Measurements from ENCODE around the gene SLC26A5.

The SLC26A5 gene

DNA sequence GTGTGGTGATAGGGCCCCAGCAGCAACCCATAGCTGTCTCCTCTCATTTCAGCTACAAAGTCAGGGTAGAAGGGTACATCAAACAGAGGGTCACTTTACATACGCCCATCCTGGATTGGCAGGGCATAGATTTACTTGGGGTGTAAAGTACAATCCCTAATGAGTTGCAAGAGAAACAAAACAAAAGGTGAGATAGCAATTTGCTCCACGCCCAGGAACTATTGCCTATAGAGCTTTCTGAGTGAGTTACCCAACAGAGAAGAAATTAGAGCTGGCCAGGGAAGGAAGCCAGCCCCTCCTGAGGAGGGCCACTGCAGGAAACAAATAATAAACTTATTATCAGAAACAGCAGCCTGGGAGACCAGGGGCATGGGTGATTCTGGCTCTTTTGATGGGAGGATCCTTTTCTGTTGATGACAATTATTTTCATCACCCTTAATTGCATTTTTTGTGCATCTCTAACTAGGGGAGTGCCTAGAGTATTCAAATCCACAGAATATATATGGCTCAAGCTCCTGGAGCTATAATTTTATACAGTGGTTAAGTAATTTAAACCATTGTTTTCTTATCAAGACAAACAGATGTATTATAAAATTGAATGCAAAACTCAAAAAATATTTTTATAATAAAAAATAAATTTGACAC is 47.4 kb downstream of the SLC26A5 start:
- no peak for DNase-seq

DNA sequence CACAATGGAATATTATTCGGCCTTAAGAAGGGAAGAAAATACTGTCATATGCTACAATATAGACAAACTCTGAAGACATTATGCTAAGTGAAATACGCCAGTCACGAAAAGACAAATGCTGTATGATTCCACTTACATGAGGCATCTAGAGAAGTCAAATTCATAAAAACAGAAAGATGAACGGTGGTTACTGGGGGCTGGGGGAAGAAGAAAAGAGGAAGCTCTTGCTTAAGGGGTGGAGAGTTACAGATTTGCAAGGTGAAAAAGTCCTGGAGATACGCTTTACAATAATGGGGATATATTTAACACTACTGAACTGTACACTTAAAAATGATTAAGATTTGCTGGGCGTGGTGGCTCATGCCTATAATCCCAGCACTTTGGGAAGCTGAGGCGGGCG is 49.5 kb downstream of the SLC26A5 start:
- DNase-seq: no peak

DNA sequence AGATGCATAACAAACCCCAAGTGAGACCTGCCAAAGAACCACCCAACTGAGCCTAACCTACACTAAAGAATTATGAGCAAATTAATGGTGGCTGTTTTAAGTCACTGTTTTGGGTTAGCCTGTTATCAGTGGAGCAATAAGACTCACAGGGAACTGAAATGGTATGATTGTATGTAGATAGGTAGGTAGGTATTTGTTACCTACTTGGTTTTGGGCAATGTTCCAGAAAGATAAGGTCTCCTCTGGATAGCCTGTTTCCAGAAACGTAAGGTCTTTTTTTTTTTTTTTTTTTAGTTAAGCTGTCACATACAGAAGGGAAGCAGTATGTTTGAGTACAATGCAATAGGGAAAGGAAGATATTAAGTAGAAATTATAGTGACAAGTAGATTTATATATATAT is 50.9 kb downstream of the SLC26A5 start:
- DNase-seq: no peak

DNA sequence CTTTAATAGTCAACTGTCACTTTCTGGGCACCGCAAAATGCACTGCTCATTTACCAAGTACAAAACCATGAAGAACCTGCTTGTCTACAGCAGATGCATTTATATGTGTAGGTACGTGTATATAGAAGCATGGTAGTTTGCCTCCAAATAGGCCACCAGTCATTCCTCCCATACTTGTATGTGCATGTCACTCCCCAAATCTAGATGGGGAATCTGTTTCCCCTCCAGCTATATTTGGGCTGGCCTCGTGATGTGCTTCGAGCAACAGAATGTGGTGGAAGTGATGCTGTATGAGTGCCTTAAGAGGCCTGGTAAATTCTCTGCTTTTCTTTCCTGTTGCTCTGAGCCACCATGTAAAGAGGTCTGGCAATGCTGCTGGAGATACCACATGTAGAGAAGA is 51.4 kb downstream of the SLC26A5 start:
- no peak for DNase-seq

DNA sequence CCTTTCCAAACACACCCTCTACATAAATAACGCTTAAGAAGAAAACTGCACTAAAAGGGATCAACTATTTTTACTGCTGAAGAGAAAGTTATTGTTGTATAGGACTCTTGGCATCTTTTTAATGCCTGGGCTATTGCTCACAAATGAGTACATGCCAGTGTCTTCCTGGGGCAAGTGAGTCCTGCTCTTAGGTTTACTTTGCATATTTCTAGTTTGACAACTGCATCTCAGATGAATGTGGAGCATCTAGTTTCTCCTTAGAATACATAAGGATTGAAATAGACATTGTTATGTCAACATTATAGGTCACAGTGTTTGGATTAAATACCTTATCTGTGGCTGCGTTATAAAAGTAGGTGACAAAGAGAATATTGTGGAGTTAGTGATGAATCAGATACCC is 54.0 kb downstream of the SLC26A5 start:
- DNase-seq: no peak

DNA sequence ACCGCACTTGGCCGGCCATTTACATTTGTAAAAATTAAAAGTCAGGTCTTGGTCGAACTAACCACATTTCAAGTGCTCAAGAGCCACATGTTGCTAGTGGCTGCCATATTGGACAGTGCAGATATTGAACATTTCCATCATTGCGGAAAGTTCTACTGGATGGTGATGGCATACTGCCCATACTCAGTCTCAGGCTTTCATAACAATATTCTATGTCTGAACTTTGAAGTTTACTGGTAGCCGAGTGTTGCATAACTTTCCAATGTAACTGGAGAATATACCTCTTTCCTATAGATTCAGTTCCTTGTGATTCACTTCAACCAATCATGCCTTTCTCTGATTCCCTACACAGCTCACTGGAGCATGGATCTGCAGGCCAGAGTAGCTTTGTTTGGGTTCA is 54.9 kb downstream of the SLC26A5 start:
- DNase-seq: no peak

DNA sequence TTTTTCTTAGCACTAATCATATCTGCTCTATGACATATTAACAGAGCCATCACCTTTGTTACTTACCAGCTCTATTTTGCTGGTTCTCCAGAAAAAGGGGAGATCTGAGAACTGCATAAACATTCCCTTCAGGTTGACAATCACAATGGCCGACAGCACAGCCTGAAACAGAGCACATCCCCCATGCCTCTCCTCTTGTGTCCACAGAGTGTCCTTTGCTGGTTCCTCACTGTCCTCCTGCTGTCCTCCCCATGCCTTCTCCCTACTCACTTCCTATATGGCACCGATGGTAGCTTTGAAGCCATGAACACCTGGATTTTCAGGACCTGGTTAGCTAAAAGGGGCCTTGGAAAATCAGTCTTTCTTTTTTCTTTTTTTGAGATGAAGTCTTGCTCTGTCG is 56.7 kb downstream of the SLC26A5 start:
- no peak for DNase-seq

DNA sequence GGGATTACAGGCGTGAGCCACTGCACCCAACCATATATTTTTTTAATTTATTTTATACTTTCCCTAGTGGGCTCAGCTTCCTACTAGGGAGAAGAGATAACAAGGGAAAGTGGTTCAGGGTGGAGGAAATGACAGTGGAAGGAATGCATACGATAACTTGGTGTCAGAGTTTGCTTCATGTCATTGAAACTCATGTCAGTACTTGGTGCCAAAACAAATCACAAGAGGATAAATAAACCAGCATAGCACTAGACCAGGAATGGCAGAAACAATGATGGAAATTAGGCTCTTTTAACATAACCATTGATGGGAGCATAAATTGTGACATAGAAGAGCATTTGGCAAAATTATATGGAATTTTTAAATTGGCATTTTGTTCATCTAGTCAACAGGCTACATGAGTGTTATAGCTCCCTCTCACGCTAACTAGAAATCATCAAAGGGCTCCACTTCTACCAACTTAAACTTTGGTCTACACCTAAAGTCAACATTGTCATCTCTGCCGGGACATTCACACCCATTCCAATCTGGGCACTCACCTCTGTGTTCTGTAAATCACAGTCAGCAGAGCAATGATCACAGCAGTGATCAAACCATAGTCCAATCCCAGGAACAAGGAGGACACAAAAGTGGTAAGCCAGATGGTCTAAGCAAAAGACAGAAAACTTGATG is 57.4 kb downstream of the SLC26A5 start:
- no peak for DNase-seq

DNA sequence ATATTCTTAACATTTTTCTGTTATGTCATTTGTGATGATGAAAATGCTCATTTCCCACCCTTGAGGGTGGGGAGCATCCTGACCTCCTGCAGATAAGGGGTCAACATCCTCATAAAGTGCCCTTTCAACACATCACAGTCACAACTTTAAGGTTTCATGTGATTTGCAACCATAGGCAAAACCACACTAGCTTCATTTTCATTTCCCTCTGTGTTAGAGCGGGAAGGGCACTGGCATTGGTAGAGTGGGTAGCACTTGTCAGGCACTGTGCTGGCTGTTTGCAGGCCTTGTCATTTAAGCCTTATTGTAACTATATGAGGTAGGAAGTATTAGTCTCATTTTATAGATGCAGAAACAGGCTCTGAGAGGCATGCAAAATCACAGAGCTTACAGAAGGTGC is 58.8 kb downstream of the SLC26A5 start:
- DNase-seq: no peak

DNA sequence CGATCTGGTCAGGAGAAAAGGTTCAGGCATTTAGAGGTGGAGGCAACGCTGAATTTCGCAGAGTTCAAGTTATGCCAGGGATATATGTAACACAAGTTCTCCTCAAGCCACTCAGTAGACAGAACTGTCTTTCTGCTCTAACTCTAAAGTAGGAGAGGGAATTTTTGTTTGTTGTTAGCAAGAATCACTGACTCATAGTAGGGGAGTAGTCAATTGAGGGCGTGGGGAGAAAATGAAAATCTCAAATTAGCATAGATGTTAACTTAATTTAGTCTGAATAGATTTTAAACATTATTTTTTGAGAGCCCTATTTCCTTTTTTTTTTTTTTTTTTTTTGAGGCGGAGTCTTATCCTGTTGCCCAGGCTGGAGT is 64.0 kb downstream of the SLC26A5 start:
- DNase-seq: no peak

DNA sequence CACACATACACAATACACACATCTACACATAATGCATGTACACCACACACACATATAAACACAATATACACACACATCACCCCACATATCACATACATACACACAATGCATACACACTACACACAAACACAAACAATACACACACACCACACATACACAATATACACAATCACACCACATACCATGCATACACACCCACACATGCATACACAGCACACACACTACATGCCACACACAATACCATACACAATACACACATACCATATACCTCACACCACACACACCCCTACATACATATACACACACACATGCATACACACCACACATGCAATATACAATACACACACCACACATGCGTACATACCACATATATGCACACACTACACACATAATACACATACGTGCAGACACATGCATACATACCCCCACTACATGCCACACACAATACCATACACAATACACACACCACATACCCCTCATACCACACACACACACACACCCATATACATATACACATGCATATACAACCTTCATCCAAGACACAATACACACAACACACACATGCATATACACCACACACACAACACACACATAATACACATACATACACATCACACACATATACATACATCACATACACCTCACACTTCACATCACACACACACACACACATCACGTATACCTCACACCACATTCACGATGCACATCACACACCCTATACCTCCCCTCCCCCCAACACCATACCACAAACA is 64.6 kb downstream of the SLC26A5 start:
- DNase-seq: no peak

DNA sequence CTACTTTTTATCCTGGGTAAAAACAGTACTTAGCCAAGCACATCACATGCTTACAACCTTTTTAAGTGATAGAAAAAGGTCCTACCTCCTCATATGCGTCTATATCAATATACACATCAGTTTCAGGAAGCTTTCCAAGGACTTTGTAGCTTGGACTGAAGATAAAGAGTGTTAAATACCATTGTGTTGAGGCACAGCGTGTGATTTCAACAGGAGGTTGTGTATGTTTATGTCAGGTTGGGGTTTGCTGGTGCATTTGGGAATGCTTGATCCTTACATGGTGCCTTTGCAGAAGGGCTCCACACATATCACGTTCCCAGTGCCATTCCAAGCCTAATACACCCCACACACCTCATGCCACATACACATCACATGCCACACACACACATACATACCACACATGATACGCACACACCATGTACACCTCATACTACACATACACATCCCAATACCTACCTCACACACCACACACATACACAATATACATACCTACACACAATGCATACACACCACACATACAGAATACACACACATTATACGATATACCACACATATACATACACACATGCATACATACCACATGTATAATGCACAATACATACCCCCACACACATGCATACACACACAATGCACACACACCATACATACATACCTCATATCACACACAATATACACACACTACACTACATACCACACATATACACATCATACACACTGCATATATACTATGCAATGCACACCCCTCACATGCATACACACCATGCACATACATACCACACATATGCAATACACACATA is 65.4 kb downstream of the SLC26A5 start:
- DNase-seq: no peak

DNA sequence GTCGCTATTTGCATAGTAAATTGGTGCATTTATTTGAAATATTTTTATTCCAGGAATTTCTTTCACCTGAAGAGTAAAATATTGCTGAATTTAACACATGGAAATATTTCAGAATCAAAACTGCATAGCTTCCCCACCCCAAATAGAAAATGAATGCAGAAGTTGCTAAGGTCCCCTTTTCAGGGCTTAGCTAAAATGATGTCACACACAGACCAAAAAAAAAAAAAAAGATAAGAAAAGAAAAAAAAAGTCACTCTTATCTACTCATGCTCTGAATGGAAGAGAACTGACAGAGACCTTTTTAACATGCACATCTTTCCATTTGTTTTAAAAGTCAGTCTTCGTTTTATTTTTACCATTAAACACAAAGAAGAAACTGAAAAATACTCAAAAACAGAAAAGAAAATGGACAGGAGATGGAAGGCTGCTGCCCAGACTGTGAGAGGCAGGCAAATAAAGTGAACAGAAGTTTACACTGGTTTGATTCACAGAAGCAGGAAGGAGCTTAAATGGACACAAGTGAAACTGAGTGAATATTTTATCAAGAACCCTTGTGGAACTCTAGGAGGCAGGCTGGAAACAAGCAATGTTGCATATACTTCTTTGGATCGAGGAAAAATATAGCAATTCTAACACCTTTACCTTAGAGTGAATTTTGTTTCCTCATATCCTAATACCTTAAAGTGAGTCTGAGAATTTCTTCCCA is 66.6 kb downstream of the SLC26A5 start:
- DNase-seq: no peak

DNA sequence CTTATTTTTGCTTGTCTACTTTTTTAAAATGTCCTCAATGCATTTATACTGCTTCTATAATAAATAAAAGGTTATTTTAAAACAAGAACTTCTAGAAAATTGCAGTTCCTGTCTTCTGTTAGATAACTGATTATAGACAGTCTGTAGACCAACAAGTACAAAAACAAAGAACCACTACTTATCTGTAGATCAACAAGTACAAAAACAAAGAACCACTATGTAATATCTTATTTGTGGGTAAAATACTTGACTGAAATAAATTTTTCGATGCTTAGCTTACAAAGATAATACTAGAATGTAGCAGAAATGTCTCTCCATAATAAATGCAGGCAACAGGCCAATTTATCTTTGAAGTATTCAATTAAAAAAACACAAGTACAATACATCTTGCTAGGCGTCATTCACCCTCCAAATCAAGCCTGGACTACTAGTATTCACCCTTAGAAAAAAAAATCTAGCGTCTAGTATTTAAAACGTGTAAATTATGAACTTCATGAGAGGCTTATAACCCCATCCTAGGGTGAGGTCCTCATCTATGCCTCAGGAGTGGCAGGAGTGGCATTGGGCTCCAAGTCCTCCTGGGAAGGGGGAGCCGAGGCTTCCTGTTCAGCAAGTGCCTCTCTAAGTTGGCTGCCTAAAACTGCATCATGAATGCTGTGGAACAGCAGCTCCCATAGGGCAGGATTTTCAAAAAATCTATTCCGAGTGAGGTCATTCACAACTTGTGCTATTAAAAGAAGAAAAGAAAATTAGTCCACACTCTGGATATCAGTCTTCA is 72.0 kb downstream of the SLC26A5 start:
- DNase-seq: no peak

DNA sequence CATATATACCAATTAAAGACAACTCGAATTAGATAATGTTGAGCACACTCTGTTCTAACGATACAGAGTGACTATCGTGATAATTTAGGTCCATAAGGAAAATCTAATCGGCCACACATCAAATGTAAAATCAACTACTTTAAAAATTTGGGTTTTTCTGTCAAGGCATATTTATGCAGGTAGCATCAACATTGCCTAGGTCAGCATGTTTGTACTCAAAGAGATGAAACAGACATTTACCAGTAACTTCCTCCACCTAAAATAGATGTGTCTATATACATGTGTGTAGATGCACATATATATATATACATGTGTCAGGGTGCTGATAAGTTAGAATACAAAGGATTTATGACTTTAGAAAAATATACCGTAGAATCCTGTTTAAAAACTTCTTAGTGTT is 76.6 kb downstream of the SLC26A5 start:
- DNase-seq: no peak

DNA sequence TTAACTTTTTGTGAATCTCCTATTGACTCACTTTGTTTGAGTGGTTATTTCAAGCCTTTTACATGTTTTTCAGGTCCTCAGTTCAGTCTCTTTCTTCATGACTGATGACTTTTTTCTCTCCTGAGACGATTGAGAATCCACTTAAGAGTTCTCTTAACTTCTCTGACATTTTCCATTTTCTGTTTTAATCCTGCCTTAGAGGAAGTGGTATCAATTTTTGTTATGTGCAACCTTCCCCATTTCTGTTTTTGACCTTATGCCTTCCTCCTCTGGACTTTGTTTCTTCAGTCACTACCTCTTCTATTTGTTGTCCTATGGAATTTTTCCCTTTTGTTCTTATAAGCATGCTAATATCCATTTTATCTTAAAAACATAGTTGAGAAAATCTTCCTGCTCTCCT is 96.2 kb downstream of the SLC26A5 start:
- no peak for DNase-seq

DNA sequence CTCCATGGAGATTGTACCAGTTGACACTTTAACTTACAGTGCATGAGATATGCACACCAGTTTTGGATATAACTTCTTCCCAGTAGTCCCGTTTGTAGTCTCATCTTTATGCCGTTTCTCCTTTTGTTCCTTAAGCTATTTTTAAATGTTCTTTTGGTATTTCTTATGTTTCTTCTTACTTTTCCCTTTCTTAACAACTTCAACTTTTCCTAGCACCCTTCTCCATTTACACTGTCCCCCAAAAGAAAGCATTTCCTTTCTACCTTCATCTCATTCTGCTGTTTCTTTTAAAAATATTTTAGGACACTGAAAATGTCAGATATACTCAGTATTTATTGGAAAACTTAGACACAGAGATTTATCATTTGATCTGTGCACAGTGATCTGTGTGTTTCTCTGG is 97.0 kb downstream of the SLC26A5 start:
- no peak for DNase-seq

DNA sequence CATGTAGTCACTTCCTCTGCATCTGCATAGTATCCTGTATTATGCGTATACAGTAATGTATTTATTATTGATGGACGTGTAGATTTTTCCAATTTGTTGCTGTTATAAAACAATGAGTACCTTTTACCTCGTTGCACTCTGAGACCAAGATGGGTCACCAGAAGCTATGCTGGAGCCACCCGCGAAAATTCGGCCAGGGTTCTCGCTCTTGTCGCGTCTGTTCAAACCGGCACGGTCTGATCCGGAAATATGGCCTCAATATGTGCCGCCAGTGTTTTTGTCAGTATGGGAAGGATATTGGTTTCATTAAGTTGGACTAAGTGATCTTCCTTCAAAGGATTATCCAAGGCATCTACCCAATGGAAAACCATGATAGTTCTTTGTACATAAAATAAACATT is 97.6 kb downstream of the SLC26A5 start:
- DNase-seq: no peak

DNA sequence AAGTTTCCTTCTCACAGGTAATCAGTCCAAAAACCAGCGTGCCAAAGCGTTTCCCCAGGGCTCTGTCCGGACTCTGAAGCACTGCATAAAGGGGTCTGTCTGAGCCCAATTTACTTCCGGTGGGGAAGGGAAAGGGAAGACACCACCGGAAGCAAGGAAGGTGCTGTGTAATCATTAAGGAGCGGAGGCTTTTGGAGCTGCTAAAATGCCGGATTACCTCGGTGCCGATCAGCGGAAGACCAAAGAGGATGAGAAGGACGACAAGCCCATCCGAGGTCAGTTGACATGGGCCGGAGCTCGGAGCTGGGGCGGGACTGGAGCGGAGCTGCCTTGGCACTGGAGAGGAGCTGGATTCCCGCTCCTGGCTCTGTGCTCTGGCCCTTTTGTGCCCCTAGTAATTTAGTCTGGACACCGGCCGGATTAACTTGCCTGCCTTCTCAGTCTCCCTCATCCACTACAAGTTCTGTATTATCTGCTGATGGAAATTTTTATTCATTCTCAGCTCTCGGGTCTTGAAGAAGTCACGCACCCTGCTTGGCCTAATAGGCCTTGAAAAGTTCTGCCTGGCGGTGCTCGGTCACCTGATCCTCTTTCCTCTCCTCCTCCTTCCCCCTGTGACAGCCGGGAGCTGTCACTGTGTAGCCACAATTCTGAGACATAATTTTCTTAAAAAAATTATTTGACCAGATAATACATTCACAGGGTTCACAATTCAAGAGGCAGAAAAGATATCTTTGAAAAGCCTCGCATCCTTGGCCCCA is 98.3 kb downstream of the SLC26A5 start, which contains the start of gene PSMC2:
TSS of gene PSMC2 (plus strand) at position 137 of the 761 bp plus-strand sequence. CDS start at position 206, 69 bp downstream.
- DNase-seq: peak; percentile 65 to 88

DNA sequence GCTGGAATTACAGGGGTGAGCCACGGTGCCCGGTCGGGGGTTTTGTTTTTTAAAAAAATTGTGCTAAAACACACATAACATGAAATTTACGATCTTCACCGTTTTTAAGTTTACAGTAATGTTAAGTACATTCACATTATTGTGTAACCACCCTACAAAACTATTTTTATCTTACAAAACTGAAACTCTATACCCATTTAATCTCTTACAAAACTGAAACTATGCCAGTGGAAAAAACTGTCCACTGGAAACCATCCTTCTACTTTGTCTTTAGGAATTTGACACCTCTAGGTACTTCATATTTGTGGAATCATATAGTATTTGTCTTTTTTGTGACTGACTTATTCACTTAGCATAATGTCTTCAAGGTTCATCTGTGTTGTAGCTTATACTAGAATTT is 99.6 kb downstream of the SLC26A5 start:
- DNase-seq: no peak

All from SW 1271 (cell line).